Activated CD8-positive, alpha-beta memory T cell treated with anti-CD3 and anti-CD28 coated beads for 1 hour (primary cell): Measurements from ENCODE around the gene SCYGR1.
"Not testable (repeated sequence)": the region's sequence is repeated elsewhere in the genome, so short reads cannot be mapped to it uniquely, and the experiment has no call there.

Experiments
- DNase-seq, 2 donors: peaks; one replicate each; pipeline ENCODE4 v3.0.0-alpha.2; 2020; ENCODE audit warnings: low read depth in 1 of 2; ENCODE audit errors: extremely low read depth in 1 of 2

SCYGR1 gene

GRCh38 chr2:227374158-227374557 is 13.6 kb downstream of the SCYGR1 start:
- DNase-seq = no peak

DNA sequence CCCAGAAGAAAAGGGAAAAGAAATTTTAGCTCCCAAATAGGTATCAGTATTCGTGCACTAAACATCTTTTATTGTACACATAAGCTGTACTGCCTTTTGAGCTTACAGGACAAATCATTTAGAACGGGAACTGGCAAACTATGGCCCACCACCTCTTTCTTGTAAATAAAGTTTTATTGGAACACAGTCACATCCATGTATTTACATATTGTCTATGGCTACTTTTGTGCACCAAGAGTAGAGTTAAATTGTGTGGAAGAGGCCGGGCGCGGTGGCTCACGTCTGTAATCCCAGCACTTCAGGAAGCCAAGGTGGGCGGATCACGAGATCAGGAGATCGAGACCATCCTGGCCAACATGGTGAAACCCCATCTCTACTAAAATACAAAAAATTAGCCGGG is 14.4 kb downstream of the SCYGR1 start:
- no peak for DNase-seq

DNA sequence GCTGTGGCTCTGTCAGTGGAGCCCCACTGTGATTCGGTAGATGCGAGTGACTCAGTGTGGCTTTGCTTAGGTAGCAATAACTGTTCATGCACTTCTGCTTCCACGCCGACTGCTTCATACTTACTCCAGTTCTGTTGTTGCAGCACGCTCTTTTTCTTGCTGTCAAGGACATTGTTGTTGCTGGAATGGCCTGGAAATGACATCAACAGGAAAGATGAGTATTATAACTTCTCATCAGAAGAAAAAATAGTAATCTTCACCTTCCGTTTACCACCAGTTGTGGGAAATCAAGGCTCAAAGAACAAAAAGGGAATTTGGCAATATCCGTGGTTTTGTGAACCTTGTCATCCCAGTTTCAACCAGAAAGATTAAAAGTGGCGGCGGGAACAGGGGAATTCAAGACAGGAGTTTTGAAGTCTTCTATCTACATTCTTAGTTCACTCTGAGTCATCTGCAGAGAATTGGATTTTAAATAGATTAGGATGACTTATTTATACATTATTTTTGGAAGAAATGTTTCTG is 16.9 kb downstream of the SCYGR1 start:
- no peak for DNase-seq

DNA sequence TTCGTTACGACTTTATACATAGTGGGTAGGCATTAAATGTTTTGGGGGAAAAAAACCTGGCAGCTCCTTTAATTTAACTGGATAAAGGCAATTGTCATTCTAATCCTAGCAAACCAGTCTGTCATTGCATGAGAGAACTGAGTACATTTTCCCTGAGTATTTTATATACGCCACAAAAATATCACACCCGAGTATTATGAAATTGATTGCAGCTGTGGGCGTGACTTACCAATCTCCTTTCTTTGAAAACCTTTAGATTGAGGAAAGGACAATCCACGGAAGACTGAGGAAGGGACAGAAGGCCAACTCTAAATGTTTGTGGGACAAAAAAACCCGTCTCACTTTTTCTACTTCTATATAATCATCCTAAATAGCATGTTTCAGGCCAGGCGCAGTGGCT is 17.7 kb downstream of the SCYGR1 start:
- no peak for DNase-seq

DNA sequence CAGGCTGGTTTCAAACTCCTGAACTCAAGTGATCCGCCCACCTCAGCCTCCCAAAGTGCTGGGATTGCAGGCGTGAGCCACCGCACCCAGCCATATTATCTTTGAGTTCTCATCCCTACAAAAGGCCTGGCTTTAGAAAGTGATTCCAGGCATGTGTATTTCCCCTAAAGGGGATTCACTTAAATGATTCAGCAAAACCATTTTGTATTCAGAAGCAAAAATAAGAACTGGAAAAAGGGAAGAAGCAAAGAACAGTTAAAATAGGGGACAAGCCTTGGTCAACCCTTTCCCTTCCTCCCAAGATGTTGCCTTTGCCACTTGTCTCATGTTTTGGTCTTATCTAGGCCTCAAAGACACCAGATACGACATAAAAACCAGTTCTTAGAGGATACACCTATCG is 19.2 kb downstream of the SCYGR1 start:
- no peak for DNase-seq

GRCh38 chr2:227367427-227367795 is 20.3 kb downstream of the SCYGR1 start:
- no peak for DNase-seq

GRCh38 chr2:227366769-227367426 is 20.9 kb downstream of the SCYGR1 start:
- DNase-seq = no peak

DNA sequence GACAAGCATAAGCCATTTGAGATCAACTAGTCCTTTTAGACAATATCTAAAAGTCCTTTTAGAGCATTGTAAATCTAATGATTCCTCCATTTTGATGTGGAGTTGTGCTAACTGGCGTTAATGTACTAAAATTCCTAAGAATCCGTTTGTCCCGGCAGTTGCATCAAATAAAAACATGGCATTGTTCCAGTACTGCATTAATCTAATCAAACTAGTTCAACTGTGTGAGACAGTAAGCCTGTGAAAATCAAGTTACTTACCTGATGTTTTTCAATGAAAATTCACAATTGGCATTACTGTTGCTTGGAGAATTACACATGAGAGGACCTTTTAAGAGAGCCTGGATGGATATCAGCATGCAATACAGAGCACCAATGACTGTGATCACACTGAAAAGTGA is 21.9 kb downstream of the SCYGR1 start:
- DNase-seq = no peak

- not testable (repeated sequence) for DNase-seq
Measured at GRCh38 chr2:227364585-227365263, 23.0 kb downstream of the SCYGR1 start.

- no peak for DNase-seq
Measured at GRCh38 chr2:227363756-227364155, 24.0 kb downstream of the SCYGR1 start.

- DNase-seq = no peak
Measured at GRCh38 chr2:227360351-227360750, 27.4 kb downstream of the SCYGR1 start.

DNA sequence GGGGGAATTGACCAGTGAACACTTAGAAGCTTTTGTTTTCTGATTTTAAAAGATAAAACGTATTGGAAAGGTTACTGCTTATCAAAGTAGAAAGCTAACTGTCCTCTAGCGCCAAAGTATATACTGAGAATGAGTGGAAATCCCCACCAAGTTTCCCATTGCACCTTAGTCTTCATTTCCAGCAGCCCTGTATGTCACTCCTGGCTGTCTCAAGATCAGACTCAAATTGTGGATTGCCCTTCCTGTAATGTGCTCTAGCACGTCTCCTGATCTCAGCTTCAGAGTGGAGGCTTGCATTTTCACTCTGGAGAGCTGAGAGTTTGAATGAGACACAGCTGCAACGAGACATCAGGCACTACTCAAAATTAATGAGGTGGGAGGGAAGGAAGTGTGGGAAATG is 36.1 kb downstream of the SCYGR1 start:
- DNase-seq = no peak

GRCh38 chr2:227349989-227350612 is 37.6 kb downstream of the SCYGR1 start:
- no peak for DNase-seq

GRCh38 chr2:227348324-227348723 is 39.4 kb downstream of the SCYGR1 start:
- no peak for DNase-seq

DNA sequence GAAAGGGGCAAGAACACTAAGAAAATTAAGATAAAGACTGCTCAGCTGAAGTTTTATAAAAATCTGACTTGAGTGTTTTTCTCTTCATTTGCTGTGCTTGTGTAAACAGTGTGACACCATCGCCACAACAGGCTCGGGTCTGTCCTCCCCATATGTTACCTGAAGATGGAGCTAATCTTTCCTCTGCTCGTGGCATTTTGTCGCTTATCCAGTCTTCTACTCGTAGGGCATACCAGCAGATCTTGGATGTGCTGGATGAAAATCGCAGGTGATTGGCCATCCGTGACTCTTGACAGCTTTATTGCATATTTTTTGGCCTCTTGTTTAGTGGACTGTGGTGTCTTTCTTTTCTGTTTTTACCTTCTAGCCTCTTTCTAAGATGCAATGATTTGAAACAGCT is 40.6 kb downstream of the SCYGR1 start:
- DNase-seq = no peak

- no peak for DNase-seq
Measured at GRCh38 chr2:227344231-227344630, 43.5 kb downstream of the SCYGR1 start.

DNA sequence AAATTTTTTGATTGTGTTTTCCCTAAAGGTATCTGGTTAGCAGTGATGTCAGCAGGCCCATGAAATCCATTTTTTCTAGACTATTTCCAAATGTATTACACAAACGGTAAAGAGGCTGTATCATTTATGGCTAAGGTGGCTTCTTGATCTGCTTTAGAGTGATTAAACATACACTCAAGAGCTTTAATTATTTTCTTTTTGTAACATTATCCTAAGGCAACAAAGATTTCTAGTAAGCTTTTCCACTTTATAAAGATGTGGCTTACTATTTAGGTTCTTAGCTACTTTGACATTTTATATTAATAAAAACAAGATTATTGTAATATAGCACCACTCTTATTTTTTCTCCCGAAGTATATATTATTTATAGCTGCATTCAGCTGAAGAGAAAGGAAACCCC is 46.2 kb downstream of the SCYGR1 start:
- no peak for DNase-seq

GRCh38 chr2:227340106-227340505 is 47.6 kb downstream of the SCYGR1 start:
- DNase-seq = no peak

DNA sequence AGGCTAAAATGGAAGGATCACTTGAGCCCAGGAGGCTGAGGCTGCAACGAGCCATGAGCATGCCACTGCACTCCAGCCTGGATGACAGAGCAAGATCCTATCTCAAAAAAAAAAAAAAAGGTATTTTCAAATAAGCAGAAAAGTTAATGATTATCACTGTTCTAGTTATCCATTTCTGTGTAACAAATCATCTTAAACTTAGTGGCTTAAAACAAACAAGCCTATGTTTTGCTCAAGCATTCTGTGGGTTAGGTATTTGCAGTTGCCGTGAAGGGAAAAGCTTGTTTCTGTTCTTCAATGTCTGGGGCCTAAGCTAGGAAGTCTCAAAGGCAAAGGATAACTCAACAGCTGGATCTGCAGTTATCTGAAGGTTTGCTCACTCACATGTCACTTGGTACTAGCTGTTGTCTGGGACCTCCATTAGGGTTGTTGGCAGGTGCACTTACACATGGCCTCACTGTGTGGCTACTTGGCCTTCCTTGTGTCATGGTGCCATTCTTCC is 48.6 kb downstream of the SCYGR1 start:
- DNase-seq = no peak
